Transverse colon (tissue), 4 donors: ENCODE results near the gene POU1F1. TPM values are rescaled to one million over a fixed set of nuclear protein-coding genes. Genes with fewer than 3 reads are reported as not detected.
"Not testable (repeated sequence)": the region's sequence is repeated elsewhere in the genome, so short reads cannot be mapped to it uniquely, and the experiment has no call there.

Experiments used
- DNase-seq: peaks from one replicate; pipeline ENCODE4 v3.0.0-alpha.2; 2019
- H3K27ac ChIP-seq, 4 donors: fragments of 200-600 bp; sonication (generic); 2 replicates each; pipeline ENCODE4 v1.5.1; 2016 to 2018; ENCODE audit warnings: inconsistent platforms in 4 of 4
- H3K27me3 ChIP-seq: fragments of 200-600 bp; sonication (generic); 2 replicates; pipeline ENCODE4 v1.5.1; 2017; ENCODE audit warnings: inconsistent platforms
- H3K36me3 ChIP-seq, 4 donors: fragments of 200-600 bp; sonication (generic); 2 replicates each; pipeline ENCODE4 v1.5.1; 2017 to 2019; ENCODE audit warnings: inconsistent platforms in 4 of 4
- H3K4me1 ChIP-seq, 4 donors: fragments of 200-600 bp; sonication (generic); 2 replicates each; pipeline ENCODE4 v1.5.1; 2017 to 2020; ENCODE audit warnings: inconsistent platforms in 4 of 4
- H3K4me3 ChIP-seq, 4 donors: fragments of 200-600 bp; sonication (generic); 1 replicate in 1 of 4; 2 replicates in 3 of 4; pipeline versions ENCODE4 v1.5.1 to v1.6.1; 2017 to 2019; ENCODE audit warnings: inconsistent platforms in 4 of 4
- H3K9me3 ChIP-seq, 2 donors: fragments of 200-600 bp; sonication (generic); 2 replicates each; pipeline ENCODE4 v1.5.1; 2017 to 2019; ENCODE audit warnings: inconsistent platforms in 2 of 2
- CTCF ChIP-seq, 5 experiments: fragments of 200-600 bp in 3 of 5; fragments of 450-650 bp in 2 of 5; sonication (generic) in 3 of 5; IDR thresholded peaks; 1 replicate in 2 of 5; 2 replicates in 3 of 5; pipeline ENCODE4 v1.5.1; 2016 to 2017; ENCODE audit warnings: antibody characterized with exemption in 5 of 5, inconsistent platforms in 3 of 5, mild to moderate bottlenecking in 2 of 5, moderate library complexity in 1 of 5
- EP300 ChIP-seq: sonication (generic); formaldehyde crosslinking; IDR thresholded peaks from one replicate; pipeline ENCODE4 v1.6.1; 2017; ENCODE audit warnings: antibody characterized with exemption, low read depth
- POLR2A ChIP-seq: fragments of 450-650 bp; IDR thresholded peaks from one replicate; pipeline ENCODE4 v1.6.1; 2016; ENCODE audit warnings: antibody characterized with exemption, mild to moderate bottlenecking, moderate library complexity
- POLR2AphosphoS5 ChIP-seq, 3 donors: sonication (generic); formaldehyde crosslinking; IDR thresholded peaks; one replicate each; pipeline ENCODE4 v1.6.1; 2016; ENCODE audit warnings: antibody characterized with exemption in 3 of 3
- WGBS, 2 donors: methylation state at CpG; one replicate each; pipeline ENCODE4 v1.1.5; 2018; ENCODE audit warnings: low coverage in 1 of 2; 5-methylcytosine and 5-hydroxymethylcytosine counted together
- in situ Hi-C, 4 donors: fragments of 200-750 bp; cut with MboI; loops; one replicate each; pipeline versions ENCODE4 v1.15.0 to v1.15.1; 2017; ENCODE audit warnings: low sequenced_read_pairs in 3 of 4, low pct_ligation_motif_present in 1 of 4, low pct_unique_long_range_greater_than_20kb in 1 of 4
- intact Hi-C: fragments of 100-400 bp; cut with DNase I; formaldehyde crosslinking; loops from one replicate; pipeline ENCODE4 v1.15.1; 2023; ENCODE audit warnings: low total_unique reads
- total RNA-seq, 4 donors: library from RNA; depleted of rRNA; stranded (reverse); fragments of >200 nt; gene quantifications; one replicate each; pipeline ENCODE4 v1.1.0, GENCODE V29; 2016

Gene POU1F1
- total RNA-seq, 4 donors from 2014 or later = not detected

- H3K9me3 ChIP-seq = no peaks in the 10 kb centered on the region
- H3K27ac ChIP-seq = no peak overlapping the region
- peaks cover 0 to 44% (median 9%) of the 10 kb centered on the region in 4 donors for H3K36me3 ChIP-seq
- WGBS, 2 donors = 87 to 90% methylated on average over 1 of the region's 1 CpG
- intact Hi-C loops (no loop called here), in situ Hi-C loops (no loop called here)
- no peak overlapping the region for H3K4me3 ChIP-seq
- no peaks in the 10 kb centered on the region for H3K27me3 ChIP-seq
- H3K4me1 ChIP-seq = no peaks in the 10 kb centered on the region
- no peak for DNase-seq
- TF ChIP-seq CTCF (IDR thresholded peaks at IDR 0.05) (no peak), EP300 (no peak), POLR2AphosphoS5 (IDR thresholded peaks at IDR 0.05) (no peak), POLR2A (no peak)
These were observed 27.6 kb downstream of the POU1F1 start for GRCh38 chr3:87248831-87249230.

GRCh38 chr3:87248231-87248630 is 28.2 kb downstream of the POU1F1 start:
- 89 to 91% methylated on average over 4 to 6 of the region's 6 CpGs for WGBS, 2 donors
- H3K27ac ChIP-seq, in situ Hi-C loops, intact Hi-C loops, H3K27me3 ChIP-seq, H3K9me3 ChIP-seq, H3K4me1 ChIP-seq, DNase-seq, H3K4me3 ChIP-seq: not testable (repeated sequence)
- H3K36me3 ChIP-seq = peaks cover 0 to 38% (median 8%) of the 10 kb centered on the region in 4 donors

GRCh38 chr3:87247430-87247773 is 29.0 kb downstream of the POU1F1 start:
- H3K36me3 ChIP-seq = peaks cover 0 to 35% (median 9%) of the 10 kb centered on the region in 4 donors
- TF ChIP-seq POLR2AphosphoS5 (IDR thresholded peaks at IDR 0.05) (no peak), CTCF (IDR thresholded peaks at IDR 0.05) (no peak)
- WGBS, 2 donors = 66 to 70% methylated on average over 1 of the region's 1 CpG

GRCh38 chr3:87246662-87247429 is 29.5 kb downstream of the POU1F1 start:
- intact Hi-C loops = no loop called here
- H3K27me3 ChIP-seq = no peaks in the 10 kb centered on the region
- no peak overlapping the region for H3K27ac ChIP-seq
- DNase-seq = no peak
- H3K4me1 ChIP-seq = no peaks in the 10 kb centered on the region
- WGBS, 2 donors = 71 to 79% methylated on average over 3 of the region's 3 CpGs
- no peak overlapping the region for H3K4me3 ChIP-seq
- peaks cover 0 to 35% (median 10%) of the 10 kb centered on the region in 4 donors for H3K36me3 ChIP-seq
- in situ Hi-C loops = no loop called here
- TF ChIP-seq CTCF (IDR thresholded peaks at IDR 0.05) = no peak
- no peak for TF ChIP-seq POLR2AphosphoS5 (IDR thresholded peaks at IDR 0.05)
- no peak for TF ChIP-seq EP300
- no peak for TF ChIP-seq POLR2A
- no peaks in the 10 kb centered on the region for H3K9me3 ChIP-seq

More at GRCh38 chr3:87247430-87247773, 29.0 kb downstream of the POU1F1 start:
- Histone ChIP-seq H3K9me3 (no peaks in the 10 kb centered on the region), H3K4me1 (no peaks in the 10 kb centered on the region), H3K27ac (no peak overlapping the region), H3K4me3 (no peak overlapping the region), H3K27me3 (no peaks in the 10 kb centered on the region)
- intact Hi-C loops (no loop called here), in situ Hi-C loops (no loop called here)
- no peak for DNase-seq

GRCh38 chr3:87236093-87236492 is 40.3 kb downstream of the POU1F1 start:
- intact Hi-C loops (no loop called here), in situ Hi-C loops (no loop called here)
- no peaks in the 10 kb centered on the region for H3K9me3 ChIP-seq
- TF ChIP-seq EP300 (no peak), POLR2AphosphoS5 (IDR thresholded peaks at IDR 0.05) (no peak), CTCF (IDR thresholded peaks at IDR 0.05) (no peak), POLR2A (no peak)
- no peak for DNase-seq
- 96 to 100% methylated on average over 1 of the region's 1 CpG for WGBS, 2 donors
- H3K4me1 ChIP-seq = no peaks in the 10 kb centered on the region
- no peaks in the 10 kb centered on the region for H3K27me3 ChIP-seq
- H3K36me3 ChIP-seq = peaks cover 0 to 4% (median 0%) of the 10 kb centered on the region in 4 donors
- no peak overlapping the region for H3K4me3 ChIP-seq
- no peak overlapping the region for H3K27ac ChIP-seq
